GM19240 (cell line): ENCODE results near the gene TRO.

ENCODE experiments used
- DNase-seq: peaks from one replicate; pipeline ENCODE4 v3.0.0; 2011; ENCODE audit warnings: low spot score; ENCODE audit not compliant: insufficient read length

Gene TRO

DNA sequence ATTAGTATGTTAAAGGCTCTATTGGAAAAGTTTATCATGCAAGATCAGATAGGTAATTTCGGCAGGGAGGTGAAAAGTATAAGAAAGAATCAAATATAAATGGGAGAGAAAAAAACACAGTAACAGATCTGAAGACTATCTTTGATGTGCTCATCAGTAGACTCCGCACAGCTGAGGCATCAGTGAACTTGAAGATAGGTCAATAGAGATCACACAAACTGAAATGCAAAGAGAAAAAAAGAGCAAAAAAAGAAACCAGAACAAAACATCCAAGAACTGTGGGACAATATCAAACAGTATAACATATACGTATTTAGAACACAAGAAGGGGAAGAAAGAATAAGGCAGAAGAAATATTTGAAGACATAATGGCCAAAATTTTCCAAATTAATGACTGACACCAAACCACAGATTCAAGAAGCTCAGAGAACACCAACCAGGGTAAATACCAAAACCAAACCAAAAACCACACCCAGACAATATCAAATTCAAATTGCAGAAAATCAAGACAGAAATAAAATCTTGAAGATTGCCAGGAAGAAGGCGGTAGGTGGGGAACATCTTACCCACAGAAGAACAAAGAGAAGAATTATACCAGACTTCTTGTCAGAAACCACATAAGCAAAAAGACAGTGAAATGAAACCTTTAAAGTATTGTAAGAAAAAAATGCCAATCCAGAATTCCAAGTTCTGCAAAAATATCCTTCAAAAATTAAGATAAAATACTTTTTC, 44.3 kb downstream of the TRO start:
- no peak for DNase-seq

DNA sequence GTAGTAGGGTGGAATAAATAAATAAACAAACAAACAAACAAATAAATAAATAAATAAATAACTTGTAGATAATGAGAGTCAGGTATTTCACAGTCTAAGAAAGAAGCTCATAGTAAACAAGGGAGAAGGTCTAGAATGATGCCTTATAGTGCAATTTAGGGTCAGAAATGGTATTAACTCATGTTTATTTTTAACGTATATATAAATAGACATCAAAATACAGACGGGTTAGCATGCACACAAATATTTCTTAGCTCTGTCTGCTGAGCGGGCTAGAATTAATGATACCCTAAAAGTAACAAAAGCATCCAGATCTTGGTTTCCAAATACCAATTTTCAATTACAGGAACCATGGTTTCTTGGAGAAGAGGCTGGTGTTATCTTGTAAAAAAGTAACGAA, 56.8 kb downstream of the TRO start:
- no peak for DNase-seq

DNA sequence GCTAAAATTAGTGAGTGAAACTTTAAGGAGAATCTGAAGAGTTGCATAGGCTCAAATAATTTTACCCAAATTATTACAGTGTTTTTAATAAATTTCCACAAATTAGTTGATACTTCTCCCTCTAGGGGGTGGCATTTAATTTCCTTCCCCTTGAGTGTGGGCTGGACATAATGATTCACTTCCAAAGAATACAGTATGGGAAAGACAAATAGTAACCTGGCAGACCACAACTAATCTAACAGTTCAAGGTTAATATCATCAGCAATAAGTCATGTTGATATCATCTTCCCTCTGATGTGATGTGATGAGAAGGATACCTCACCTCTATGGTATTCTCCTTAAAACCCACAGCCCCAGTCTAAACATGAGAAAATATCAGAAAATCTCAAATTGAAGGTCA, 57.8 kb downstream of the TRO start:
- DNase-seq, result no peak

DNA sequence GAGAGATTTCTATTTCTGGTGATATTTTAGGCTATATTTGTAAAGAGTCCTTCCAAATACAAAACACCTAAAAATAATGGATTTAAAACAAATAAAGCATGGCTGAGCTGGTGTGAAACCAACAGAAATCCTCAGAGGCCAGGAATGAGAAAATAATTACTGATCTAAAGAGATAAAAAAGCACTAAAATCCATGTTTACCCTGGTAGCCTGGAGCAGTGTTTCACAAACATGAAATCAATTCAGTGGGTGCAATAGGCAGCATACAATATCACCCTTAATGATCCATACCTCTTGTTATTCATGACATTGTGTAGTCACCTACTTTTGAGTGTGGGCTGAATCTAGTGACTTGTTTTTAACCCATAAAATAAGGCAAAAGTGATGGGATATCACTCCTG, 58.8 kb downstream of the TRO start:
- no peak for DNase-seq

DNA sequence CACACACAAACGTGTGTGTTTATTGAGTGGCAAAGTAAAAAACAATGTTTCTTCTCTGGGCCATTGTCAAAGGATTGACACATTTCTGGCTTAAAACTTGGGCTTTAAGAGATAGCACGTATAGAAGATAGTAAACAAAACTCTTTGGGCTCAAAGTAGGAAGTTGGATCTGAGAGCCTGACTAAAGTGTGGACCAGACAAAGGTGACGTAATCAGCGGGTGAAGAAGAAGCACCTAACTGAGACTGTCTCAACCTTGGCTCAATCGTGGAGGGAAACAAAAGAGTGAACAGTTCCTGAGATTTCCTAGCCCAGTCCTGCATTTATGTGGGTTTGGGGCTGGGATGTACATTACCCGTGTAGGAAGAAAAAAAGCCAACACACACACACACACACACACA, 59.7 kb downstream of the TRO start:
- no peak for DNase-seq
